HepG2 (cell line): Measurements from ENCODE around the gene SFXN5. TPM values are rescaled to one million over a fixed set of nuclear protein-coding genes. Genes with fewer than 3 reads are reported as not detected.
A peak's percentile ranks its signal among the peaks of the same experiment; 100 is the strongest.

Source experiments
- ATAC-seq: fragments of 200-7000 bp; cut with Tn5 transposase; 3 replicates; pipeline ENCODE4 v1.9.1; 2020; ENCODE audit warnings: mild to moderate bottlenecking, moderate library complexity
- BruUV-seq: library from RNA; stranded (reverse); fragments of 400-500 nt; replicated peaks from 2 replicates; lab custom pipeline; 2021; lab: Mats Ljungman, UMichigan
- CTCF ChIA-PET: fragments of 300-600 bp; formaldehyde crosslinking; extraction: SDS; loops from one replicate; lab custom pipeline; 2021; ENCODE audit warnings: low total read pairs, inconsistent platforms, low intra/inter-chr PET ratio; lab: Yijun Ruan, JAX
- POLR2A ChIA-PET: fragments of 350-600 bp; sonication (Branson Sonifier 250); formaldehyde crosslinking; loops from one replicate; lab custom pipeline; 2020; ENCODE audit warnings: antibody characterized with exemption, inconsistent platforms; lab: Yijun Ruan, JAX
- DNase-seq: peaks from one replicate; pipeline ENCODE4 v3.0.0-alpha.2; 2015; ENCODE audit warnings: low spot score
- FAIRE-seq: peaks from 3 replicates; lab custom pipeline; 2011; peaks lifted over from hg19 to GRCh38; lab: Jason Lieb, UNC
- H2AFZ ChIP-seq: one replicate; pipeline ENCODE4 v1.6.1; 2011; ENCODE audit warnings: low read length, inconsistent platforms
- H3K27ac ChIP-seq: fragments of 300-600 bp; 3 replicates; pipeline ENCODE4 v1.8.0; 2011; ENCODE audit warnings: mixed run types, mild to moderate bottlenecking, mixed read lengths, low read length, inconsistent platforms; ENCODE audit not compliant: insufficient read depth; ENCODE audit errors: extremely low read length
- H3K27me3 ChIP-seq, 2 experiments: fragments of 200-600 bp in 1 of 2; 2 replicates in 1 of 2; 3 replicates in 1 of 2; pipeline versions ENCODE4 v1.6.0 to v1.8.0; 2011; ENCODE audit warnings: low read length in 2 of 2, mild to moderate bottlenecking in 2 of 2, moderate library complexity in 2 of 2, inconsistent platforms in 1 of 2; ENCODE audit not compliant: insufficient read depth in 2 of 2, control insufficient read depth in 1 of 2
- H3K36me3 ChIP-seq, 2 experiments: fragments of 200-600 bp in 1 of 2; replicated peaks in 1 of 2; 2 replicates in 1 of 2; 3 replicates in 1 of 2; pipeline versions ENCODE4 v1.5.1 to v1.8.0; 2011; ENCODE audit warnings: low read length in 2 of 2, inconsistent platforms in 1 of 2; ENCODE audit not compliant: insufficient read depth in 2 of 2, control insufficient read depth in 1 of 2
- H3K4me1 ChIP-seq: 2 replicates; pipeline ENCODE4 v1.5.1; 2012; ENCODE audit warnings: low read length, inconsistent platforms; ENCODE audit not compliant: insufficient read depth
- H3K4me2 ChIP-seq: 2 replicates; pipeline ENCODE4 v1.6.0; 2011; ENCODE audit warnings: low read depth, low read length, inconsistent platforms
- H3K4me3 ChIP-seq, 3 experiments: fragments of 200-600 bp in 1 of 3; sonication (generic), shearing (Covaris generic) in 1 of 3; replicated peaks in 1 of 3; 2 replicates each; pipeline ENCODE4 v1.5.1; 2011 to 2016; ENCODE audit warnings: low read length in 3 of 3, inconsistent platforms in 2 of 3, low read depth in 2 of 3, mild to moderate bottlenecking in 2 of 3, control low read depth in 1 of 3, mixed read lengths in 1 of 3; ENCODE audit not compliant: insufficient read depth in 1 of 3
- H3K79me2 ChIP-seq: one replicate; pipeline ENCODE4 v1.6.1; 2011; ENCODE audit warnings: low read length, inconsistent platforms; ENCODE audit not compliant: insufficient read depth
- H3K9ac ChIP-seq: 2 replicates; pipeline ENCODE4 v1.6.0; 2011; ENCODE audit warnings: mild to moderate bottlenecking, low read depth, low read length, inconsistent platforms; ENCODE audit not compliant: insufficient read depth
- H3K9me3 ChIP-seq: 2 replicates; pipeline ENCODE4 v1.5.1; 2012; ENCODE audit warnings: mild to moderate bottlenecking, low read length
- H4K20me1 ChIP-seq: 2 replicates; pipeline ENCODE4 v1.6.0; 2011; ENCODE audit warnings: inconsistent platforms, mild to moderate bottlenecking, low read length, moderate library complexity; ENCODE audit not compliant: insufficient read depth
- ADNP ChIP-seq: sonication (generic); formaldehyde crosslinking; IDR thresholded peaks from 2 replicates; pipeline ENCODE4 v1.4.0; 2020; ENCODE audit warnings: missing genetic modification reagents
- GTF2F1 ChIP-seq: fragments of 150-350 bp; IDR thresholded peaks from 2 replicates; pipeline ENCODE4 v1.6.1; 2014; ENCODE audit warnings: low read length
- HNF4A ChIP-seq: sonication (generic); formaldehyde crosslinking; IDR thresholded peaks from 2 replicates; pipeline ENCODE4 v1.4.0; 2020; ENCODE audit warnings: missing genetic modification reagents
- HNRNPK ChIP-seq: fragments of 200-400 bp; formaldehyde crosslinking; IDR thresholded peaks from 2 replicates; pipeline ENCODE4 v1.6.1; 2018; ENCODE audit warnings: low read length, low read depth, moderate library complexity, mild to moderate bottlenecking; ENCODE audit not compliant: poor library complexity, severe bottlenecking
- MED1 ChIP-seq: sonication (generic); formaldehyde crosslinking; IDR thresholded peaks from 2 replicates; pipeline ENCODE4 v1.4.0; 2020; ENCODE audit warnings: missing genetic modification reagents
- MEIS1 ChIP-seq: sonication (generic); formaldehyde crosslinking; IDR thresholded peaks from 2 replicates; pipeline ENCODE4 v1.9.0; 2021; ENCODE audit warnings: mild to moderate bottlenecking, missing genetic modification reagents, moderate library complexity, borderline replicate concordance
- NR2F2 ChIP-seq: IDR thresholded peaks from 2 replicates; pipeline ENCODE4 v1.6.1; 2012; ENCODE audit warnings: low read depth, inconsistent platforms, borderline replicate concordance
- PAWR ChIP-seq: sonication (generic); formaldehyde crosslinking; IDR thresholded peaks from 2 replicates; pipeline ENCODE4 v1.4.0; 2020; ENCODE audit warnings: missing genetic modification reagents, mild to moderate bottlenecking, borderline replicate concordance
- TRIM22 ChIP-seq: fragments of 450-650 bp; IDR thresholded peaks from 2 replicates; pipeline ENCODE4 v1.6.1; 2017
- ZBTB7B ChIP-seq: sonication (generic); formaldehyde crosslinking; IDR thresholded peaks from 2 replicates; pipeline ENCODE4 v1.4.0; 2020; ENCODE audit warnings: missing genetic modification reagents
- ZFP91 ChIP-seq: sonication (generic); formaldehyde crosslinking; IDR thresholded peaks from 2 replicates; pipeline ENCODE4 v1.9.0; 2022; ENCODE audit warnings: missing genetic modification reagents, mild to moderate bottlenecking, borderline replicate concordance
- ZHX2 ChIP-seq, 2 experiments: sonication (generic) in 1 of 2; formaldehyde crosslinking in 1 of 2; IDR thresholded peaks; 2 replicates each; pipeline versions ENCODE4 v1.6.1 to v1.9.0; 2014 to 2022; ENCODE audit warnings: antibody characterized with exemption in 1 of 2, borderline replicate concordance in 1 of 2, inconsistent platforms in 1 of 2, low read depth in 1 of 2, missing genetic modification reagents in 1 of 2
- ZNF17 ChIP-seq: sonication (generic); formaldehyde crosslinking; IDR thresholded peaks from 2 replicates; pipeline ENCODE4 v1.5.0; 2020; ENCODE audit warnings: mild to moderate bottlenecking, missing genetic modification reagents
- ZNF841 ChIP-seq: sonication (generic); formaldehyde crosslinking; IDR thresholded peaks from 2 replicates; pipeline ENCODE4 v1.8.1; 2023; ENCODE audit warnings: missing genetic modification reagents, borderline replicate concordance
- WGBS: methylation state at CpG from one replicate; pipeline ENCODE4 v1.1.6; 2017; ENCODE audit warnings: low lambda C conversion rate; 5-methylcytosine and 5-hydroxymethylcytosine counted together
- in situ Hi-C: cut with HindIII; loops from 2 replicates; pipeline ENCODE4 v1.10.0; 2017; ENCODE audit warnings: low pct_unique_long_range_greater_than_20kb; ENCODE audit not compliant: extremely low pct_ligation_motif_present
- intact Hi-C: fragments of 100-400 bp; cut with micrococcal nuclease; formaldehyde crosslinking; loops from one replicate; pipeline ENCODE4 v1.10.0; 2022; ENCODE audit not compliant: unreplicated experiment
- polyA plus RNA-seq, 8 experiments: library from polyadenylated mRNA; depleted of rRNA in 3 of 8; stranded (reverse) in 7 of 8; unstranded in 1 of 8; fragments of >200 nt; fragmentation: Illumina TruSeq in 4 of 8; extraction: Trizol in 4 of 8; gene quantifications; 2 replicates each; pipeline versions ENCODE4 v1.2.1 to v1.2.3, GENCODE V29; 2011 to 2016; ENCODE audit warnings: low read depth in 4 of 8, missing spikeins in 1 of 8, mixed read lengths in 1 of 8; ENCODE audit not compliant: insufficient read depth in 1 of 8
- total RNA-seq, 5 experiments: library from RNA; depleted of rRNA; stranded (reverse); fragments of >200 nt; fragmentation: Illumina TruSeq; extraction: Trizol; gene quantifications; 2 replicates each; pipeline ENCODE4 v1.2.3, GENCODE V29; 2016; ENCODE audit warnings: low read depth in 1 of 5

SFXN5 gene
- total and polyA plus RNA-seq, 2 of the 13 experiments (the other 11 are each of a cell fraction or from before 2014, with no cell fraction given) = 34.9 to 37.4 TPM

- no peak for TF ChIP-seq ZHX2 (IDR thresholded peaks at IDR 0.05; ENCODE audit: low read depth)
- TF ChIP-seq ZHX2 (CRISPR knock-in tag; IDR thresholded peaks at IDR 0.05; ENCODE audit: borderline replicate concordance) = no peak
- no peak for TF ChIP-seq ADNP (CRISPR knock-in tag)
Measured at GRCh38 chr2:73099486-73099885, 28.0 kb upstream of the SFXN5 start (continued).

GRCh38 chr2:73095910-73096309, 24.4 kb upstream of the SFXN5 start:
- Histone ChIP-seq H3K79me2 (peaks cover 11% of the 10 kb centered on the region), H3K27me3 (no peaks in the 10 kb centered on the region), H3K9ac (peak overlapping the region; percentile 16; the same call in 1 of the 2 replicates), H3K4me2 (peak overlapping the region; percentile 23; the same call in 1 of the 2 replicates), H3K36me3 (peaks cover 0 to 1% of the 10 kb centered on the region in 2 experiments; a peak in 1 of 5 replicates), H3K4me3 (no peak overlapping the region), H4K20me1 (peaks cover 47% of the 10 kb centered on the region), H2AFZ (no peak overlapping the region), H3K9me3 (no peaks in the 10 kb centered on the region), H3K4me1 (peaks cover 66% of the 10 kb centered on the region), H3K27ac (peak overlapping the region; percentile 3)
- intact Hi-C loops = loop anchor here (2.0 kb wide), 1 partner anchor 17 kb away; the partner anchor contains the start of gene RAB11FIP5
- DNase-seq (no peak), FAIRE-seq (no peak), ATAC-seq (peak; percentile 14)
- 36% methylated on average over 2 of the region's 3 CpGs for WGBS
- ChIA-PET CTCF (no interaction called here), POLR2A (interaction anchor here (2.4 kb wide), 1 partner anchor 16 kb away, joined by 7 read pairs; the partner anchor contains the start of gene RAB11FIP5)
- in situ Hi-C loops = no loop called here
- BruUV-seq = no TSS peak
- TF ChIP-seq GTF2F1 (no peak), HNF4A (CRISPR knock-in tag) (peak; percentile 67), ZBTB7B (CRISPR knock-in tag) (0 out of 2 replicates have a peak, but pooled peaks have one; percentile 35), MED1 (CRISPR knock-in tag) (no peak), PAWR (CRISPR knock-in tag) (no peak), NR2F2 (no peak), MEIS1 (no peak), ZNF841 (no peak), ZNF17 (no peak), ZFP91 (CRISPR knock-in tag) (no peak), TRIM22 (no peak), HNRNPK (no peak)
